Endothelial cell of umbilical vein (primary cell): ENCODE results near the gene CCAR1. TPM values are rescaled to one million over a fixed set of nuclear protein-coding genes. Genes with fewer than 3 reads are reported as not detected.

Experiments used
- BruUV-seq: library from RNA; stranded (reverse); fragments of 400-500 nt; replicated peaks from 2 replicates; lab custom pipeline; 2021; lab: Mats Ljungman, UMichigan
- CTCF ChIA-PET: fragments of 300-600, 350-600 bp; sonication (Branson Sonifier 250); formaldehyde crosslinking; loops from one replicate; lab custom pipeline; 2021; ENCODE audit warnings: antibody characterized with exemption, inconsistent platforms; lab: Charles Lee
- POLR2A ChIA-PET: fragments of 300-600, 350-600 bp; sonication (Branson Sonifier 250); formaldehyde crosslinking; loops from one replicate; lab custom pipeline; 2021; ENCODE audit warnings: antibody characterized with exemption, inconsistent platforms; lab: Charles Lee
- DNase-seq: peaks from one replicate; pipeline ENCODE4 v3.0.0-alpha.2; 2011; ENCODE audit warnings: low read depth, low spot score
- FAIRE-seq: peaks from 2 replicates; lab custom pipeline; 2011; peaks lifted over from hg19 to GRCh38; lab: Jason Lieb, UNC
- H2AFZ ChIP-seq: 2 replicates; pipeline ENCODE4 v1.6.0; 2012; ENCODE audit warnings: low read depth, low read length, control low read depth, inconsistent platforms
- H3K27ac ChIP-seq: 2 replicates; pipeline ENCODE4 v1.5.1; 2011; ENCODE audit warnings: low read depth, mild to moderate bottlenecking, control low read depth, low read length, moderate library complexity; ENCODE audit not compliant: insufficient read depth
- H3K27me3 ChIP-seq, 2 experiments: 2 replicates each; pipeline versions ENCODE4 v1.6.0 to v1.6.1; 2011; ENCODE audit warnings: low read length in 2 of 2, mixed read lengths in 1 of 2; ENCODE audit not compliant: control insufficient read depth in 2 of 2, insufficient read depth in 2 of 2
- H3K36me3 ChIP-seq, 2 experiments: 2 replicates in 1 of 2; 3 replicates in 1 of 2; pipeline ENCODE4 v1.5.1; 2011; ENCODE audit warnings: low read length in 2 of 2, mild to moderate bottlenecking in 1 of 2, moderate library complexity in 1 of 2; ENCODE audit not compliant: control insufficient read depth in 2 of 2, insufficient read depth in 2 of 2; ENCODE audit errors: extremely low read depth in 1 of 2
- H3K4me1 ChIP-seq: 3 replicates; pipeline ENCODE4 v1.5.1; 2011; ENCODE audit warnings: mild to moderate bottlenecking, low read length; ENCODE audit not compliant: control insufficient read depth, insufficient read depth; ENCODE audit errors: extremely low read depth
- H3K4me2 ChIP-seq: 2 replicates; pipeline ENCODE4 v1.6.1; 2011; ENCODE audit warnings: low read length, control low read depth, mixed read lengths; ENCODE audit not compliant: insufficient read depth
- H3K4me3 ChIP-seq, 3 experiments: fragments of 200-600 bp in 1 of 3; sonication (generic), shearing (Covaris generic) in 1 of 3; replicated peaks in 1 of 3; 2 replicates each; pipeline ENCODE4 v1.5.1; 2011 to 2016; ENCODE audit warnings: control low read depth in 3 of 3, low read length in 3 of 3, mild to moderate bottlenecking in 2 of 3, inconsistent platforms in 1 of 3, low read depth in 1 of 3, moderate library complexity in 1 of 3; ENCODE audit not compliant: insufficient read depth in 1 of 3
- H3K79me2 ChIP-seq: 2 replicates; pipeline ENCODE4 v1.6.0; 2012; ENCODE audit warnings: low read length, inconsistent platforms; ENCODE audit not compliant: control insufficient read depth, insufficient read depth
- H3K9ac ChIP-seq: replicated peaks from 2 replicates; pipeline ENCODE3; 2011; ENCODE audit warnings: low read length, control low read depth; ENCODE audit not compliant: insufficient read depth; ENCODE audit errors: extremely low read depth
- H3K9me1 ChIP-seq: replicated peaks from 3 replicates; pipeline ENCODE4 v1.6.0; 2011; ENCODE audit warnings: mild to moderate bottlenecking, low read length; ENCODE audit not compliant: control insufficient read depth, insufficient read depth; ENCODE audit errors: extremely low read depth
- H3K9me3 ChIP-seq: replicated peaks from 2 replicates; pipeline ENCODE4 v1.5.1; 2012; ENCODE audit warnings: low read length, inconsistent platforms; ENCODE audit not compliant: control insufficient read depth, insufficient read depth
- H4K20me1 ChIP-seq: replicated peaks from 2 replicates; pipeline ENCODE3; 2011; ENCODE audit warnings: mild to moderate bottlenecking, low read length; ENCODE audit not compliant: control insufficient read depth, insufficient read depth; ENCODE audit errors: extremely low read depth
- CTCF ChIP-seq, 2 donors: IDR thresholded peaks; 1 replicate in 1 of 2; 2 replicates in 1 of 2; pipeline ENCODE4 v1.5.1; 2011; ENCODE audit warnings: low read length in 2 of 2, mild to moderate bottlenecking in 2 of 2, moderate library complexity in 2 of 2, control low read depth in 1 of 2, inconsistent platforms in 1 of 2, low read depth in 1 of 2; ENCODE audit not compliant: insufficient read depth in 1 of 2; ENCODE audit errors: extremely low read depth in 1 of 2
- EZH2 ChIP-seq: IDR thresholded peaks from 2 replicates; pipeline ENCODE4 v1.6.1; 2012; ENCODE audit warnings: borderline replicate concordance, low read depth, mild to moderate bottlenecking, moderate library complexity, low read length, inconsistent platforms; ENCODE audit not compliant: severe bottlenecking
- FOS ChIP-seq: IDR thresholded peaks from 2 replicates; pipeline ENCODE4 v1.6.1; 2011; ENCODE audit warnings: mild to moderate bottlenecking, low read length, moderate library complexity, borderline replicate concordance; ENCODE audit not compliant: insufficient read depth
- GATA2 ChIP-seq: IDR thresholded peaks from 2 replicates; pipeline ENCODE4 v1.7.0; 2011; ENCODE audit warnings: low read depth, mild to moderate bottlenecking, moderate library complexity, mixed read lengths, low read length; ENCODE audit not compliant: insufficient read length, insufficient read depth
- JUN ChIP-seq: IDR thresholded peaks from 2 replicates; pipeline ENCODE4 v1.6.1; 2011; ENCODE audit warnings: borderline replicate concordance, low read depth; ENCODE audit not compliant: insufficient read length, insufficient read depth
- MAX ChIP-seq: IDR thresholded peaks from 2 replicates; pipeline ENCODE4 v1.6.1; 2011; ENCODE audit not compliant: insufficient read depth, insufficient read length
- MYC ChIP-seq: IDR thresholded peaks from one replicate; pipeline ENCODE4 v1.6.1; 2011; ENCODE audit warnings: mild to moderate bottlenecking, low read depth, low read length
- POLR2A ChIP-seq: IDR thresholded peaks from 2 replicates; pipeline ENCODE4 v1.6.1; 2012; ENCODE audit warnings: low read depth, mild to moderate bottlenecking, control low read depth, low read length
- POLR2AphosphoS5 ChIP-seq: IDR thresholded peaks from 2 replicates; pipeline ENCODE4 v1.6.1; 2012; ENCODE audit warnings: low read depth, mild to moderate bottlenecking, control low read depth, low read length, moderate library complexity; ENCODE audit not compliant: insufficient read depth
- dilution Hi-C: fragments of 300-500 bp; cut with MboI; formaldehyde crosslinking; loops from one replicate; pipeline ENCODE4 v1.15.0; 2019; ENCODE audit warnings: low sequenced_read_pairs; ENCODE audit not compliant: extremely low pct_ligation_motif_present
- intact Hi-C: fragments of 100-400 bp; cut with micrococcal nuclease; formaldehyde crosslinking; loops from one replicate; pipeline ENCODE4 v1.10.0; 2022
- polyA plus RNA-seq, 4 experiments: library from polyadenylated mRNA; depleted of rRNA in 3 of 4; stranded (reverse) in 3 of 4; unstranded in 1 of 4; fragments of >200 nt; gene quantifications; 2 replicates each; pipeline versions ENCODE4 v1.2.1 to v1.2.3, GENCODE V29; 2011 to 2012; ENCODE audit warnings: missing spikeins in 1 of 4
- total RNA-seq: library from RNA; stranded (reverse); gene quantifications from 2 replicates; pipeline ENCODE4 v1.2.3, GENCODE V29; 2021

The CCAR1 gene
- total and polyA plus RNA-seq, 2 donors (not counting 3 experiments of a cell fraction or from before 2014, with no cell fraction given), result 59.8 to 92.9 TPM

DNA sequence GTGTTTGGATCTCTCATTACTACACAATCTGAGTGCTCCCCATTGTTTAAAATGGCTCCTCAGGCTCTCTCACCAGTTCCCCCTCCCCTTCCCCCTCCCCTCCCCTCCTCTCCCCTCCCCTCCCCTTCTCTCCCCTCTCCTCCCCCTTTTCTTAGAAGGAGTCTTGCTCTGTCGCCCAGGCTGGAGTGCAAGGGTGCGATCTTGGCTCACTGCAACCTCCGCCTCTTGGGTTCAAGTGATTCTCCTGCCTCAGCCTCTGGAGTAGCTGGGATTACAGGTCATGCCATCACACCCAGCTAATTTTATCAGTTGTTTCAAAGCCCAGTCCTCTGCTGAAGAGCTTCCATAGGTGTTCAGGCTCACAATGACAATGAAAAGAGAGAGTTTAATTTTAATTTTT lies 3.6 kb upstream of the CCAR1 start:
- Histone ChIP-seq H3K4me1 (peaks cover 3% of the 10 kb centered on the region), H3K4me2 (no peak overlapping the region), H3K9me1 (no peaks in the 10 kb centered on the region), H2AFZ (no peak overlapping the region), H3K9me3 (no peaks in the 10 kb centered on the region), H3K9ac (no peak overlapping the region), H3K36me3 (no peaks in the 10 kb centered on the region), H3K27me3 (no peaks in the 10 kb centered on the region), H3K4me3 (no peak overlapping the region), H3K79me2 (peaks cover 13% of the 10 kb centered on the region), H4K20me1 (no peaks in the 10 kb centered on the region), H3K27ac (no peak overlapping the region)
- POLR2A ChIA-PET, result no interaction called here
- no peak for DNase-seq
- TF ChIP-seq CTCF (IDR thresholded peaks at IDR 0.05; ENCODE audit: extremely low read depth in 1 of 2, insufficient read depth in 1 of 2, low read depth in 1 of 2, low read length in 2 of 2) (no peak), POLR2A (no peak), FOS (no peak), POLR2AphosphoS5 (no peak), GATA2 (no peak), EZH2 (no peak), MYC (no peak), MAX (no peak), JUN (no peak)
- CTCF ChIA-PET, result interaction anchor here (1.8 kb wide), 1 partner anchor 167 kb away, joined by 7 read pairs; no protein-coding TSS in a partner anchor
- no peak for FAIRE-seq
- dilution Hi-C loops, result no loop called here
- intact Hi-C loops, result no loop called here
- no TSS peak for BruUV-seq
